Neuronal stem cell (in vitro differentiated cells): Measurements from ENCODE around the gene DNM3.

Source experiments
- DNase-seq: peaks from one replicate; pipeline ENCODE4 v3.0.0-alpha.2; 2013; ENCODE audit warnings: low spot score
- H2AFZ ChIP-seq: one replicate; pipeline ENCODE4 v1.6.1; 2013; ENCODE audit warnings: mild to moderate bottlenecking, low read length, inconsistent platforms
- H2AK5ac ChIP-seq: 2 replicates; pipeline ENCODE4 v1.6.1; 2013; ENCODE audit warnings: low read depth, mild to moderate bottlenecking, inconsistent platforms, low read length, moderate library complexity, mixed read lengths
- H2BK120ac ChIP-seq: 2 replicates; pipeline ENCODE4 v1.6.1; 2013; ENCODE audit warnings: low read depth, mild to moderate bottlenecking, inconsistent platforms, low read length, moderate library complexity, mixed read lengths
- H2BK12ac ChIP-seq: one replicate; pipeline ENCODE4 v1.6.1; 2013; ENCODE audit warnings: low read length, inconsistent platforms
- H2BK15ac ChIP-seq: 2 replicates; pipeline ENCODE4 v1.6.1; 2013; ENCODE audit warnings: mild to moderate bottlenecking, low read length, inconsistent platforms, mixed read lengths
- H2BK5ac ChIP-seq: one replicate; pipeline ENCODE4 v1.6.1; 2013; ENCODE audit warnings: inconsistent platforms, mild to moderate bottlenecking, low read length, moderate library complexity
- H3K14ac ChIP-seq: one replicate; pipeline ENCODE4 v1.6.1; 2013; ENCODE audit warnings: low read length, inconsistent platforms
- H3K18ac ChIP-seq: 2 replicates; pipeline ENCODE4 v1.6.1; 2013; ENCODE audit warnings: low read length, inconsistent platforms
- H3K23ac ChIP-seq: 2 replicates; pipeline ENCODE4 v1.6.1; 2013; ENCODE audit warnings: low read depth, mild to moderate bottlenecking, mixed read lengths, low read length, inconsistent platforms; ENCODE audit not compliant: poor library complexity
- H3K27ac ChIP-seq: replicated peaks from 3 replicates; pipeline ENCODE4 v1.5.1; 2013; ENCODE audit warnings: low read length, inconsistent platforms
- H3K27me3 ChIP-seq, 3 experiments: 2 replicates each; pipeline ENCODE4 v1.6.1; 2013; ENCODE audit warnings: low read length in 3 of 3, mild to moderate bottlenecking in 2 of 3, inconsistent platforms in 1 of 3, low read depth in 1 of 3, mixed read lengths in 1 of 3, moderate library complexity in 1 of 3; ENCODE audit not compliant: control insufficient read depth in 3 of 3, insufficient read depth in 3 of 3
- H3K36me3 ChIP-seq, 2 donors: replicated peaks in 1 of 2; 2 replicates each; pipeline ENCODE4 v1.6.1; 2013; ENCODE audit warnings: low read length in 2 of 2; ENCODE audit not compliant: control insufficient read depth in 2 of 2, insufficient read depth in 2 of 2
- H3K4ac ChIP-seq: 2 replicates; pipeline ENCODE4 v1.6.1; 2013; ENCODE audit warnings: inconsistent platforms, mild to moderate bottlenecking, low read length, moderate library complexity
- H3K4me1 ChIP-seq, 2 donors: 1 replicate in 1 of 2; 2 replicates in 1 of 2; pipeline ENCODE4 v1.6.1; 2013; ENCODE audit warnings: low read length in 2 of 2, low read depth in 1 of 2; ENCODE audit not compliant: control insufficient read depth in 2 of 2, insufficient read depth in 1 of 2
- H3K4me2 ChIP-seq: one replicate; pipeline ENCODE4 v1.6.1; 2013; ENCODE audit warnings: mild to moderate bottlenecking, low read length, inconsistent platforms; ENCODE audit not compliant: insufficient read depth, poor library complexity, severe bottlenecking
- H3K4me3 ChIP-seq, 2 donors: 2 replicates each; pipeline ENCODE4 v1.5.1; 2013; ENCODE audit warnings: low read length in 2 of 2, mild to moderate bottlenecking in 2 of 2, inconsistent platforms in 1 of 2, moderate library complexity in 1 of 2
- H3K79me1 ChIP-seq: one replicate; pipeline ENCODE4 v1.6.1; 2013; ENCODE audit warnings: low read depth, mild to moderate bottlenecking, inconsistent platforms, low read length, moderate library complexity
- H3K9ac ChIP-seq: one replicate; pipeline ENCODE4 v1.6.1; 2013; ENCODE audit warnings: mild to moderate bottlenecking, low read depth, low read length, inconsistent platforms; ENCODE audit not compliant: poor library complexity
- H3K9me3 ChIP-seq, 2 donors: replicated peaks in 1 of 2; 2 replicates each; pipeline versions ENCODE3 to v1.6.1; 2013; ENCODE audit warnings: low read length in 2 of 2, mild to moderate bottlenecking in 2 of 2, inconsistent platforms in 1 of 2, low read depth in 1 of 2, mixed read lengths in 1 of 2, moderate library complexity in 1 of 2; ENCODE audit not compliant: control insufficient read depth in 2 of 2, insufficient read depth in 1 of 2
- H4K8ac ChIP-seq: one replicate; pipeline ENCODE4 v1.6.1; 2013; ENCODE audit warnings: low read depth, mild to moderate bottlenecking, inconsistent platforms, low read length, moderate library complexity
- H4K91ac ChIP-seq: one replicate; pipeline ENCODE4 v1.6.1; 2013; ENCODE audit warnings: low read length, low read depth, mild to moderate bottlenecking, inconsistent platforms; ENCODE audit not compliant: poor library complexity
- WGBS, 2 donors: extraction: QIAGEN DNeasy Blood & Tissue Kit; methylation state at CpG; one replicate each; pipeline ENCODE4 v1.1.7; 2013; ENCODE audit warnings: missing lambda C conversion rate in 2 of 2, mixed read lengths in 1 of 2; ENCODE audit not compliant: insufficient read length in 2 of 2, insufficient replicate concordance in 1 of 2; ENCODE audit errors: extremely low coverage in 2 of 2; 5-methylcytosine and 5-hydroxymethylcytosine counted together

Gene DNM3

DNA sequence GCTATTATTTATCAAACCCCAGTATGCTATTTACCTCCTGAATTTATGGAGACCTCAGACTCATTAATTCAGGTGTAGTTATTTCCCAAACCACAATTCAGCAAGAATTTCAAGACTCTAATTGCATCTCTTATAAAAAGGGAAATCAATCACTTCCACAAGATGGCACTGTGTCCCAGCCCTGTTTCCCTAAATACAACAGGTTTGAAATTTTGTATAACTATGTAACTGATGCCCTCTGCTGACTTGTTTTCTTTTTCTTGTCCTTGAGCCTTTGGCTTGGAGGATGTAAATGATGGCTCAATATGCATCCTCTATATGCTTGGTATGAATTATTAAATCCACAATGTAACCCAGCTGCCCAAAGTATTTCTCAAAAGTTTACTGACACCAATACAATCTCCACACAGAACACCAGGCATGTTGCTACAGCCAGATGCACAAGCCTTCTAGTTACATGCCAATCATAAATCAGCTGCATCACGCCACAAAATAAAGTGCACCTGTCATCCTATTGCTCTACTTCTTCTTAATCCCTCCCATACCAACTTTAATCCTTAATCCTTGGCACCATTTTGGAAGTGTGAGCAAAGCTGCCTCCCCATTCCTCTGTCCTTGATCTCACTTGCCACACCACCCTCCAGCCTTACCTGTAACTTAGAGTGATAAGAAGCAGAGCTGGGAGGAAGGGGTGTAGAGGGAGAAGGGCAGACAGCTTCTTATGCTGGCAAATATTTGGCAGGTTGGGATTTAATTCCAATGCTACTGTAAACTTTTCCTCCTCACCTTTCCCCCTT is 588.2 kb downstream of the DNM3 start:
- Histone ChIP-seq H3K79me1 (peaks cover 3% of the 10 kb centered on the region), H3K36me3 (no peaks in the 10 kb centered on the region), H3K14ac (no peak overlapping the region), H3K4me2 (no peak overlapping the region), H3K9me3 (no peaks in the 10 kb centered on the region), H3K27ac (no peak overlapping the region), H2BK5ac (no peak overlapping the region), H3K9ac (no peak overlapping the region), H4K91ac (no peak overlapping the region), H3K4me1 (peaks cover 0 to 8% of the 10 kb centered on the region in 2 donors), H3K27me3 (no peaks in the 10 kb centered on the region), H2BK120ac (no peak overlapping the region), H3K4ac (no peak overlapping the region), H3K18ac (no peak overlapping the region), H3K4me3 (no peak overlapping the region), H2BK12ac (no peak overlapping the region), H3K23ac (no peak overlapping the region), H4K8ac (no peak overlapping the region), H2AK5ac (no peak overlapping the region), H2BK15ac (no peak overlapping the region), H2AFZ (no peak overlapping the region)
- DNase-seq = peak; percentile 40
- WGBS, 2 donors = no CpG with 5 or more reads among the region's 1 CpG

DNA sequence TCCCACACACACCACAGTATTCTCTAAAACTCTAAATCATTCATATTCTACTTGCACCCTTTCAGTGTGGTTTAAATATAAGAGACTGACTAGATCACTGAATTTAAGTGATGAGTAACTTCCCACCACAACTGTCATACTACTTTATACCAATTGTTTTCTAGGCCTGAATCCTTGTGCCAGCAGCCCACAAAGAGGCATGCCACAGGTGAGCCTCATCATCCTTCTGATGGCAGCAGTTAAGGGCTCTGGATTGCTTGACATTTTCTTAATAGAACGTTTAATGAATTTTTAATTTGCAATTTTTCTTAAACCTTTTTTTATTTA is 588.8 kb downstream of the DNM3 start:
- H4K8ac ChIP-seq = no peak overlapping the region
- H2AK5ac ChIP-seq = no peak overlapping the region
- no peak overlapping the region for H2BK120ac ChIP-seq
- H3K4me2 ChIP-seq = no peak overlapping the region
- peaks cover 3% of the 10 kb centered on the region for H3K79me1 ChIP-seq
- H2AFZ ChIP-seq = no peak overlapping the region
- H3K4me3 ChIP-seq = no peak overlapping the region
- H3K27ac ChIP-seq = no peak overlapping the region
- H2BK5ac ChIP-seq = no peak overlapping the region
- H2BK15ac ChIP-seq = no peak overlapping the region
- no CpG with 5 or more reads among the region's 1 CpG for WGBS, 2 donors
- no peak overlapping the region for H3K9ac ChIP-seq
- H2BK12ac ChIP-seq = no peak overlapping the region
- DNase-seq = no peak
- H3K9me3 ChIP-seq = no peaks in the 10 kb centered on the region
- no peaks in the 10 kb centered on the region for H3K36me3 ChIP-seq
- H3K4ac ChIP-seq = no peak overlapping the region
- no peak overlapping the region for H3K14ac ChIP-seq
- peaks cover 0 to 8% of the 10 kb centered on the region in 2 donors for H3K4me1 ChIP-seq
- no peak overlapping the region for H3K18ac ChIP-seq
- no peak overlapping the region for H3K23ac ChIP-seq
- no peak overlapping the region for H4K91ac ChIP-seq
- H3K27me3 ChIP-seq = no peaks in the 10 kb centered on the region

DNA sequence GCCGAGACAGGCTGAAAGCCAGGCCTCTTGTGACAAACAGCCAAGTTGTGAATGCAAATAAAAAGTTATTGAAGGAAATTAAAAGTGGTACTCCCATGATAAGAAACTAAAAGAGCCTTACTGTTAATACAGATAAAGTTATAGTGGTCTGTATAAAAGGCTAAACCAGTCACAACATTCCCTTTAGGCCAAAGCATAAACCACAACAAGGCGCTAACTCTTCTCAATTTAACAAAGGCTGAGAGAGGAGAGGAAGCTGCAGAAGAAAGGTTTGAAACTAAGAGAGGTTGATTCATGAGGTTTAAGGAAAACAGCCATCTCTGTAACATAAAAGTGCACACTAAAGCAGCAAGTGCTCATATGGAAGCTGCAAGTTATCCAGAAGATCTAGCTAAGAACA is 589.9 kb downstream of the DNM3 start:
- Histone ChIP-seq H3K27ac (no peak overlapping the region), H3K4me2 (no peak overlapping the region), H3K27me3 (no peaks in the 10 kb centered on the region), H3K4me3 (no peak overlapping the region), H2BK12ac (no peak overlapping the region), H3K9ac (no peak overlapping the region), H4K91ac (no peak overlapping the region), H2AK5ac (no peak overlapping the region), H3K18ac (peak overlapping the region; percentile 18), H3K9me3 (no peaks in the 10 kb centered on the region), H3K23ac (no peak overlapping the region), H2BK15ac (no peak overlapping the region), H4K8ac (no peak overlapping the region), H3K79me1 (peaks cover 3% of the 10 kb centered on the region), H2AFZ (no peak overlapping the region), H3K4me1 (peaks cover 0 to 6% of the 10 kb centered on the region in 2 donors), H3K14ac (no peak overlapping the region), H2BK5ac (no peak overlapping the region), H2BK120ac (no peak overlapping the region), H3K36me3 (no peaks in the 10 kb centered on the region), H3K4ac (no peak overlapping the region)
- WGBS, 2 donors = no CpG with 5 or more reads among the region's 2 CpGs
- no peak for DNase-seq

DNA sequence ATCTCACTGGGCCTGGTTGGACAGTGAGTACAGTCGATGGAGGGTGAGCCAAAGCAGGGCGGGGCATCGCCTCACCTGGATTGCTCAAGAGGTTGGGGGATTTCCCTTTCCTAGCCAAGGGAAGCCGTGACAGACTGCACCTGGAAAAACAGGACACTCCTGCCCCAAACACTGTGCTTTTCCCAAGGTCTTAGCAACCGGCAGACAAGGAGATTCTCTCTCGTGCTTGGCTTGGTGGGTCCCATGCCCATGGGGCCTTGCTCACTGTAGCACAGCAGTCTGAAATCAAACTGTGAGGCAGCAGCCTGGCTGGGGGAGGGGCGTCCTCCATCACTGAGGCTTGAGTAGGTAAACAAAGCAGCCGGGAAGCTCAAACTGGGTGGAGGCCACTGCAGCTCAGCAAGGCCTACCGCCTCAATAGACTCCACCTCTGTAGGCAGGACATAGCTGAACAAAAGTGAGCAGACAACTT is 590.5 kb downstream of the DNM3 start:
- no peak overlapping the region for H3K4ac ChIP-seq
- H2BK12ac ChIP-seq = no peak overlapping the region
- no peaks in the 10 kb centered on the region for H3K36me3 ChIP-seq
- no peak overlapping the region for H2BK120ac ChIP-seq
- H3K27ac ChIP-seq = no peak overlapping the region
- whole genome bisulfite sequencing, 2 donors = no CpG with 5 or more reads among the region's 9 CpGs
- no peak overlapping the region for H3K9ac ChIP-seq
- peak overlapping the region; percentile 52 for H3K18ac ChIP-seq
- H2AK5ac ChIP-seq = no peak overlapping the region
- H3K14ac ChIP-seq = no peak overlapping the region
- no peak overlapping the region for H3K4me3 ChIP-seq
- H2AFZ ChIP-seq = no peak overlapping the region
- H3K23ac ChIP-seq = no peak overlapping the region
- no peaks in the 10 kb centered on the region for H3K27me3 ChIP-seq
- H4K8ac ChIP-seq = no peak overlapping the region
- H2BK5ac ChIP-seq = no peak overlapping the region
- no peak overlapping the region for H4K91ac ChIP-seq
- H3K9me3 ChIP-seq = no peaks in the 10 kb centered on the region
- peaks cover 3% of the 10 kb centered on the region for H3K79me1 ChIP-seq
- H3K4me2 ChIP-seq = no peak overlapping the region
- H3K4me1 ChIP-seq = peaks cover 0 to 6% of the 10 kb centered on the region in 2 donors
- DNase-seq = no peak
- no peak overlapping the region for H2BK15ac ChIP-seq
